HepG2 (cell line): ENCODE results near the gene MAP4K3. TPM values are rescaled to one million over a fixed set of nuclear protein-coding genes. Genes with fewer than 3 reads are reported as not detected.

Source experiments
- ATAC-seq: fragments of 200-7000 bp; cut with Tn5 transposase; 3 replicates; pipeline ENCODE4 v1.9.1; 2020; ENCODE audit warnings: mild to moderate bottlenecking, moderate library complexity
- BruUV-seq: library from RNA; stranded (reverse); fragments of 400-500 nt; replicated peaks from 2 replicates; lab custom pipeline; 2021; lab: Mats Ljungman, UMichigan
- CTCF ChIA-PET: fragments of 300-600 bp; formaldehyde crosslinking; extraction: SDS; loops from one replicate; lab custom pipeline; 2021; ENCODE audit warnings: low total read pairs, inconsistent platforms, low intra/inter-chr PET ratio; lab: Yijun Ruan, JAX
- POLR2A ChIA-PET: fragments of 350-600 bp; sonication (Branson Sonifier 250); formaldehyde crosslinking; loops from one replicate; lab custom pipeline; 2020; ENCODE audit warnings: antibody characterized with exemption, inconsistent platforms; lab: Yijun Ruan, JAX
- DNase-seq: peaks from one replicate; pipeline ENCODE4 v3.0.0-alpha.2; 2015; ENCODE audit warnings: low spot score
- FAIRE-seq: peaks from 3 replicates; lab custom pipeline; 2011; peaks lifted over from hg19 to GRCh38; lab: Jason Lieb, UNC
- H2AFZ ChIP-seq: one replicate; pipeline ENCODE4 v1.6.1; 2011; ENCODE audit warnings: low read length, inconsistent platforms
- H3K27ac ChIP-seq: fragments of 300-600 bp; 3 replicates; pipeline ENCODE4 v1.8.0; 2011; ENCODE audit warnings: mixed run types, mild to moderate bottlenecking, mixed read lengths, low read length, inconsistent platforms; ENCODE audit not compliant: insufficient read depth; ENCODE audit errors: extremely low read length
- H3K27me3 ChIP-seq, 2 experiments: fragments of 200-600 bp in 1 of 2; 2 replicates in 1 of 2; 3 replicates in 1 of 2; pipeline versions ENCODE4 v1.6.0 to v1.8.0; 2011; ENCODE audit warnings: low read length in 2 of 2, mild to moderate bottlenecking in 2 of 2, moderate library complexity in 2 of 2, inconsistent platforms in 1 of 2; ENCODE audit not compliant: insufficient read depth in 2 of 2, control insufficient read depth in 1 of 2
- H3K36me3 ChIP-seq, 2 experiments: fragments of 200-600 bp in 1 of 2; replicated peaks in 1 of 2; 2 replicates in 1 of 2; 3 replicates in 1 of 2; pipeline versions ENCODE4 v1.5.1 to v1.8.0; 2011; ENCODE audit warnings: low read length in 2 of 2, inconsistent platforms in 1 of 2; ENCODE audit not compliant: insufficient read depth in 2 of 2, control insufficient read depth in 1 of 2
- H3K4me1 ChIP-seq: 2 replicates; pipeline ENCODE4 v1.5.1; 2012; ENCODE audit warnings: low read length, inconsistent platforms; ENCODE audit not compliant: insufficient read depth
- H3K4me2 ChIP-seq: 2 replicates; pipeline ENCODE4 v1.6.0; 2011; ENCODE audit warnings: low read depth, low read length, inconsistent platforms
- H3K4me3 ChIP-seq, 3 experiments: fragments of 200-600 bp in 1 of 3; sonication (generic), shearing (Covaris generic) in 1 of 3; replicated peaks in 1 of 3; 2 replicates each; pipeline ENCODE4 v1.5.1; 2011 to 2016; ENCODE audit warnings: low read length in 3 of 3, inconsistent platforms in 2 of 3, low read depth in 2 of 3, mild to moderate bottlenecking in 2 of 3, control low read depth in 1 of 3, mixed read lengths in 1 of 3; ENCODE audit not compliant: insufficient read depth in 1 of 3
- H3K79me2 ChIP-seq: one replicate; pipeline ENCODE4 v1.6.1; 2011; ENCODE audit warnings: low read length, inconsistent platforms; ENCODE audit not compliant: insufficient read depth
- H3K9ac ChIP-seq: 2 replicates; pipeline ENCODE4 v1.6.0; 2011; ENCODE audit warnings: mild to moderate bottlenecking, low read depth, low read length, inconsistent platforms; ENCODE audit not compliant: insufficient read depth
- H3K9me3 ChIP-seq: 2 replicates; pipeline ENCODE4 v1.5.1; 2012; ENCODE audit warnings: mild to moderate bottlenecking, low read length
- H4K20me1 ChIP-seq: 2 replicates; pipeline ENCODE4 v1.6.0; 2011; ENCODE audit warnings: inconsistent platforms, mild to moderate bottlenecking, low read length, moderate library complexity; ENCODE audit not compliant: insufficient read depth
- FOSL1 ChIP-seq: sonication (generic); formaldehyde crosslinking; IDR thresholded peaks from 2 replicates; pipeline ENCODE4 v1.9.0; 2021; ENCODE audit warnings: missing genetic modification reagents, borderline replicate concordance
- KAT7 ChIP-seq: IDR thresholded peaks from 2 replicates; pipeline ENCODE4 v1.6.1; 2018; ENCODE audit warnings: borderline replicate concordance, missing compliant biosample characterization
- KDM5A ChIP-seq: fragments of 200-600 bp; sonication (generic); IDR thresholded peaks from 2 replicates; pipeline ENCODE4 v1.7.0; 2018; ENCODE audit warnings: antibody characterized with exemption, mild to moderate bottlenecking, low read length, borderline replicate concordance
- PRPF4 ChIP-seq: fragments of 200-400 bp; formaldehyde crosslinking; IDR thresholded peaks from 2 replicates; pipeline ENCODE4 v1.6.1; 2016; ENCODE audit warnings: low read length, low read depth; ENCODE audit not compliant: poor library complexity, severe bottlenecking
- PTBP1 ChIP-seq: fragments of 200-400 bp; formaldehyde crosslinking; IDR thresholded peaks from 2 replicates; pipeline ENCODE4 v1.6.1; 2018; ENCODE audit warnings: low read length, low read depth; ENCODE audit not compliant: poor library complexity, severe bottlenecking
- STAG1 ChIP-seq: sonication (generic); formaldehyde crosslinking; IDR thresholded peaks from 2 replicates; pipeline ENCODE4 v1.4.0; 2020; ENCODE audit warnings: missing genetic modification reagents
- ZNF296 ChIP-seq: sonication (generic); formaldehyde crosslinking; conservative IDR thresholded peaks from 2 replicates; pipeline ENCODE4 v1.5.0; 2020; ENCODE audit warnings: mild to moderate bottlenecking, missing genetic modification reagents
- ZNF3 ChIP-seq: IDR thresholded peaks from 2 replicates; pipeline ENCODE4 v1.7.0; 2017; ENCODE audit warnings: inconsistent platforms
- WGBS: methylation state at CpG from one replicate; pipeline ENCODE4 v1.1.6; 2017; ENCODE audit warnings: low lambda C conversion rate; 5-methylcytosine and 5-hydroxymethylcytosine counted together
- in situ Hi-C: cut with HindIII; loops from 2 replicates; pipeline ENCODE4 v1.10.0; 2017; ENCODE audit warnings: low pct_unique_long_range_greater_than_20kb; ENCODE audit not compliant: extremely low pct_ligation_motif_present
- intact Hi-C: fragments of 100-400 bp; cut with micrococcal nuclease; formaldehyde crosslinking; loops from one replicate; pipeline ENCODE4 v1.10.0; 2022; ENCODE audit not compliant: unreplicated experiment
- polyA plus RNA-seq, 8 experiments: library from polyadenylated mRNA; depleted of rRNA in 3 of 8; stranded (reverse) in 7 of 8; unstranded in 1 of 8; fragments of >200 nt; fragmentation: Illumina TruSeq in 4 of 8; extraction: Trizol in 4 of 8; gene quantifications; 2 replicates each; pipeline versions ENCODE4 v1.2.1 to v1.2.3, GENCODE V29; 2011 to 2016; ENCODE audit warnings: low read depth in 4 of 8, missing spikeins in 1 of 8, mixed read lengths in 1 of 8; ENCODE audit not compliant: insufficient read depth in 1 of 8
- total RNA-seq, 5 experiments: library from RNA; depleted of rRNA; stranded (reverse); fragments of >200 nt; fragmentation: Illumina TruSeq; extraction: Trizol; gene quantifications; 2 replicates each; pipeline ENCODE4 v1.2.3, GENCODE V29; 2016; ENCODE audit warnings: low read depth in 1 of 5
- TF ChIP-seq, protein P1 (sequence below), 2 experiments: sonication (generic) in 1 of 2; formaldehyde crosslinking in 1 of 2; IDR thresholded peaks; 2 replicates each; pipeline versions ENCODE4 v1.5.1 to v1.6.1; 2011 to 2020; ENCODE audit warnings: borderline replicate concordance in 1 of 2, low read depth in 1 of 2, low read length in 1 of 2, mild to moderate bottlenecking in 1 of 2, missing genetic modification reagents in 1 of 2, moderate library complexity in 1 of 2
- TF ChIP-seq, protein P2 (sequence below): sonication (generic); formaldehyde crosslinking; IDR thresholded peaks from 2 replicates; pipeline ENCODE4 v1.4.0; 2020; ENCODE audit warnings: low read depth, mild to moderate bottlenecking, missing genetic modification reagents
- TF ChIP-seq, protein P3 (sequence below): sonication (generic); formaldehyde crosslinking; IDR thresholded peaks from 2 replicates; pipeline ENCODE4 v1.4.0; 2020; ENCODE audit warnings: low read depth, missing genetic modification reagents

The MAP4K3 gene
- total and polyA plus RNA-seq, 2 of the 13 experiments (the other 11 are each of a cell fraction or from before 2014, with no cell fraction given), result 45.9 to 53.2 TPM

DNA sequence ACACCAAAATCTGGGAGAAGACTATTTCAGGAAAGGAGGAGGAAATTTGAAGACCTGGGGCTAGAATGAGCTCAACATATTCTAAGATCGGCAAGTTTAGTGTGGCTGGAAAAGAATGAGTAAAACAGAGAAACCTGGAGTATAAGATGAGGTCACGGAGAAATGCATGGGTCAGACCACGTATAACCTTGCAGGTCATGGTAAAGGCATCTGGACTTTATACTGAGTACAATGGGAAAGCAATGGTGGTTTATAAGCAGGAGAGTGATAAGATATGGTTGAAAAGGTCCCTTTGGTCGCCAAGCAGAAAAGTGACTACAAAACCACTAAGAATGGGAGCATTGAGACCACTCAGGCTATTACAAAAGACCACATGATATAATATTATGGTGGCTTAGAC is 102.1 kb downstream of the MAP4K3 start:
- H3K27me3 ChIP-seq, result no peaks in the 10 kb centered on the region
- H3K9me3 ChIP-seq, result no peaks in the 10 kb centered on the region
- BruUV-seq, result no TSS peak
- 98% methylated on average over 4 of the region's 4 CpGs for WGBS
- in situ Hi-C loops, result no loop called here
- no peak overlapping the region for H3K4me2 ChIP-seq
- H3K79me2 ChIP-seq, result peaks cover 3% of the 10 kb centered on the region
- FAIRE-seq (no peak), ATAC-seq (no peak; the same call in 2 of the 3 replicates), DNase-seq (no peak)
- H3K36me3 ChIP-seq, result peaks cover 19 to 58% of the 10 kb centered on the region in 2 experiments
- no peak overlapping the region for H3K9ac ChIP-seq
- no peak overlapping the region for H3K4me3 ChIP-seq
- H3K4me1 ChIP-seq, result no peaks in the 10 kb centered on the region
- no peak overlapping the region for H2AFZ ChIP-seq
- 0 out of 2 replicates have a peak, but pooled peaks cover 3% of the 10 kb centered on the region for H4K20me1 ChIP-seq
- ChIA-PET CTCF (no interaction called here), POLR2A (no interaction called here)
- no peak overlapping the region for H3K27ac ChIP-seq
- intact Hi-C loops, result no loop called here
- TF ChIP-seq ZNF3 (CRISPR knock-in tag), result no peak
- TF ChIP-seq STAG1 (CRISPR knock-in tag), result no peak
- TF ChIP-seq, protein P1, sequence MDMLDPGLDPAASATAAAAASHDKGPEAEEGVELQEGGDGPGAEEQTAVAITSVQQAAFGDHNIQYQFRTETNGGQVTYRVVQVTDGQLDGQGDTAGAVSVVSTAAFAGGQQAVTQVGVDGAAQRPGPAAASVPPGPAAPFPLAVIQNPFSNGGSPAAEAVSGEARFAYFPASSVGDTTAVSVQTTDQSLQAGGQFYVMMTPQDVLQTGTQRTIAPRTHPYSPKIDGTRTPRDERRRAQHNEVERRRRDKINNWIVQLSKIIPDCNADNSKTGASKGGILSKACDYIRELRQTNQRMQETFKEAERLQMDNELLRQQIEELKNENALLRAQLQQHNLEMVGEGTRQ (IDR thresholded peaks at IDR 0.05; ENCODE audit: low read depth, low read length), result no peak
- TF ChIP-seq, protein P1 (CRISPR knock-in tag; IDR thresholded peaks at IDR 0.05; ENCODE audit: borderline replicate concordance), result no peak
- TF ChIP-seq, protein P2, sequence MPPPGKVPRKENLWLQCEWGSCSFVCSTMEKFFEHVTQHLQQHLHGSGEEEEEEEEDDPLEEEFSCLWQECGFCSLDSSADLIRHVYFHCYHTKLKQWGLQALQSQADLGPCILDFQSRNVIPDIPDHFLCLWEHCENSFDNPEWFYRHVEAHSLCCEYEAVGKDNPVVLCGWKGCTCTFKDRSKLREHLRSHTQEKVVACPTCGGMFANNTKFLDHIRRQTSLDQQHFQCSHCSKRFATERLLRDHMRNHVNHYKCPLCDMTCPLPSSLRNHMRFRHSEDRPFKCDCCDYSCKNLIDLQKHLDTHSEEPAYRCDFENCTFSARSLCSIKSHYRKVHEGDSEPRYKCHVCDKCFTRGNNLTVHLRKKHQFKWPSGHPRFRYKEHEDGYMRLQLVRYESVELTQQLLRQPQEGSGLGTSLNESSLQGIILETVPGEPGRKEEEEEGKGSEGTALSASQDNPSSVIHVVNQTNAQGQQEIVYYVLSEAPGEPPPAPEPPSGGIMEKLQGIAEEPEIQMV (CRISPR knock-in tag), result no peak
- TF ChIP-seq KDM5A, result no peak
- TF ChIP-seq PRPF4, result no peak
- no peak for TF ChIP-seq PTBP1
- no peak for TF ChIP-seq ZNF296
- no peak for TF ChIP-seq FOSL1 (CRISPR knock-in tag)
- TF ChIP-seq, protein P3, sequence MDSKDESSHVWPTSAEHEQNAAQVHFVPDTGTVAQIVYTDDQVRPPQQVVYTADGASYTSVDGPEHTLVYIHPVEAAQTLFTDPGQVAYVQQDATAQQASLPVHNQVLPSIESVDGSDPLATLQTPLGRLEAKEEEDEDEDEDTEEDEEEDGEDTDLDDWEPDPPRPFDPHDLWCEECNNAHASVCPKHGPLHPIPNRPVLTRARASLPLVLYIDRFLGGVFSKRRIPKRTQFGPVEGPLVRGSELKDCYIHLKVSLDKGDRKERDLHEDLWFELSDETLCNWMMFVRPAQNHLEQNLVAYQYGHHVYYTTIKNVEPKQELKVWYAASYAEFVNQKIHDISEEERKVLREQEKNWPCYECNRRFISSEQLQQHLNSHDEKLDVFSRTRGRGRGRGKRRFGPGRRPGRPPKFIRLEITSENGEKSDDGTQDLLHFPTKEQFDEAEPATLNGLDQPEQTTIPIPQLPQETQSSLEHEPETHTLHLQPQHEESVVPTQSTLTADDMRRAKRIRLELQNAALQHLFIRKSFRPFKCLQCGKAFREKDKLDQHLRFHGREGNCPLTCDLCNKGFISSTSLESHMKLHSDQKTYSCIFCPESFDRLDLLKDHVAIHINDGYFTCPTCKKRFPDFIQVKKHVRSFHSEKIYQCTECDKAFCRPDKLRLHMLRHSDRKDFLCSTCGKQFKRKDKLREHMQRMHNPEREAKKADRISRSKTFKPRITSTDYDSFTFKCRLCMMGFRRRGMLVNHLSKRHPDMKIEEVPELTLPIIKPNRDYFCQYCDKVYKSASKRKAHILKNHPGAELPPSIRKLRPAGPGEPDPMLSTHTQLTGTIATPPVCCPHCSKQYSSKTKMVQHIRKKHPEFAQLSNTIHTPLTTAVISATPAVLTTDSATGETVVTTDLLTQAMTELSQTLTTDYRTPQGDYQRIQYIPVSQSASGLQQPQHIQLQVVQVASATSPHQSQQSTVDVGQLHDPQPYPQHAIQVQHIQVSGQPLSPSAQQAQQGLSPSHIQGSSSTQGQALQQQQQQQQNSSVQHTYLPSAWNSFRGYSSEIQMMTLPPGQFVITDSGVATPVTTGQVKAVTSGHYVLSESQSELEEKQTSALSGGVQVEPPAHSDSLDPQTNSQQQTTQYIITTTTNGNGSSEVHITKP (CRISPR knock-in tag), result no peak
- no peak for TF ChIP-seq KAT7 (CRISPR knock-in tag)
